HG03103 (cell line): ENCODE results near the gene RIPK3.
A peak's percentile ranks its signal among the peaks of the same experiment; 100 is the strongest.
"Not testable (repeated sequence)": the region's sequence is repeated elsewhere in the genome, so short reads cannot be mapped to it uniquely, and the experiment has no call there.

ENCODE experiments used
- ATAC-seq: cut with Tn5 transposase; IDR thresholded peaks from one replicate; pipeline ENCODE4 v1.9.1; 2021; ENCODE audit warnings: low read depth; ENCODE audit not compliant: unreplicated experiment

Gene RIPK3

DNA sequence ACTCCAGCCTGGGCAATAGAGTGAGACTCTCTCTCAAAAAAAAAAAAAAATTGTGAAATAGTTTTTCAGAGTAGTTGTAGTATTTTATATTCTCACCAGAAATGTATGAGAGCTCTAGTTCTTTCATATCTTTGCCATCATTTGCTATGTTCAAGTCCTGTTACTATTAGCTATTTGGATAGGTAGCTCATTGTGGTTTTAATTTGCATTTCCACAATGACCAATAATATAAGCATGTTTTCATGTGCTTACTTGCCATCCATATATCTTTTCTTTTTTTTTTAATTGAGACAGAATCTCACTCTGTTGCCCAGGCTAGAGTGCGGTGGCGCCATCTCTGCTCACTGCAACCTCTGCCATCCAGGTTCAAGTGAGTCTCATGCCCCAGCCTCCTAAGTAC, 8.4 kb upstream of the RIPK3 start:
- no peak for ATAC-seq

DNA sequence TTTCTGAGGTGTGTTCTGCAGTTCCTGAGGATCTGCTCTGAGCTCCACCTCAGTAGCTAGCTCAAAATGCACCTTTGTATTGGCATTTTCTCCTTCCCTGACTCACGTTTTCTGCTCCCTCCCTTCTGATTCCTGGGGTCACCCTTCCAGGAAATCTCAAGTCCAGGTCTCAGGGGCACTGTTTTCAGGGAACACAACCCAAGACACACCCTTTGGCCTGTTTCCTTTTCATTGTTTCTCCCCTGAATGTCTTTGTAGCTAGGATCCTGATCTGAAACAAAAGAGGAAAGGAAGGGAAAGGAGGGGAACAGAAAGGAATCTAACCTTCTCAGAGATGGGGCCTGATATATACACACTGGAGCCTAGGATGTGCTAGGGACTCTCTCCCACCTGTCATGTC, 7.3 kb upstream of the RIPK3 start:
- ATAC-seq: no peak

DNA sequence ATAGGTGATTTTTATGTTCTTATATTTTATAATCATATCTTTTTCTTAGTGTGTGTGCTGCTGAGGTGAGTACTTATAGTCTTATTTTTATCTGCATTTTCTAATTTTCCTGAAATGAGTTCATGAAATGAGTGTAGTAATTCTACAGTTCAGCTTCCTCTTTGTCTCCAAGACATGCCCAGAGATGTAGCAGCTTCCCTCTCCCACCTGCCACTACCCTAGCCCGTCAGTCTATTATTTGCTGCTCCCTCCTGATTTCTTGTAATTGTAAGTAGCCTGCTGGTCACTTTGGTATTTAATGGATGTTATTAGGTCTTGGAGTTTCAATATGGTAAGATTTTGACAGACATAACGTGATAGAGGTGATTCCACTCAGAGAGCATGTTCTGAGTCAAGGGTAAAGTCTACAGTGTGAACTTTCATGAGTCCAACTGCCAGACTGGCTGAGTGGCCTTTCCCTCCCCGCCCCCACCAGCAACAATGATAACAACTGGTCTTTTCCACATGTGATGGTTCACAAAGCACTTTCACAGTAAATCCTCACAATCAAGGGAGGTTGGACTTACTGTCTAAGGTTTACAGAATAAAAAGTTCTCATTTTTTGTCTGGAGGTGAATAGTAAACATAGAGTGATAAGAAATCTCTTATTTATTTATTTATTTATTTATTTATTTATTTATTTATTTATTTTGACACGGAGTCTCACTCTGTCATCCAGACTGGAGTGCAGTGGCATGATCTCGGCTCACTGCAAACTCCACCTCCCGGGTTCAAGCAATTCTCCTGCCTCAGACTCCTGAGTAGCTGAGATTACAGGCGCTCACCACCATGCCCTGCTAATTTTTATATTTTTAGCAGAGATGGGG, 4.2 kb upstream of the RIPK3 start:
- ATAC-seq: no peak

DNA sequence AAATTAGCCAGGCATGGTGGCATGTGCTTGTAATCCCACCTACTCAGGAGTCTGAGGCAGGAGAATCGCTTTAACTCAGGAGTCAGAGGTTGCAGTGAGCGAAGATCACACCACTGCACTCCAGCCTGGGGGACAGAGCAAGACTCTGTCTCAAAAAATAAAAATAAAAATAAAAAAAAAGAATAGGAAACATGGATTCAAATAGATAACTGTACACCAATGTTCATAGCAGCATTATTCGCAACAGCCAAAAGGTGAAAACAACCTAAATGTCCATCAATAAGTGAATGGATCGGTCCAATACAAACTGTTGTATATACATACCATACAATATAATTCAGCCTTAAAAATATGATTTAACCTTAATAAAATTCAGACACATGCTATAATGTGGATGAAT, 3.1 kb upstream of the RIPK3 start:
- ATAC-seq: no peak

GRCh38 chr14:24340606-24341005, 815 bp upstream of the RIPK3 start:
- no peak for ATAC-seq

DNA sequence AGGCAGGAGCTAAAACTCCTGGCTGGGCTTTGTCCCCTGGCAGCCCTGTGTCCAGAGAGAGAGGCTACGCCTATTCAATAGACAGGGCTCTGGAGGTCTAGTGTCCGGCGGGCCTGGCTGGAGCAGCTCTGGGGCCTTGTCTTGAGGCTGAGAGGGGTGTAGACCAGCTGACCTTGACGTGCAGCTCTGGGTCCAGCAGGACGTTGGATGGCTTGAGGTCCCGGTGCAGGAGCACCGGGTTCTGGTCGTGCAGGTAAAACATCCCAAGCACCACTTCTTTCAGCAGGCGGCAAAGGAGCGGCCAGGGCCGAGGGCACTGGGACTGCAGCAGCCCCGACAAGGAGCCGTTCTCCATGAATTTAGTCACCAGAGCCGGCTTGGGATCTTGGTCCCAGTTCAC, 948 bp downstream of the RIPK3 start:
- ATAC-seq: no peak

DNA sequence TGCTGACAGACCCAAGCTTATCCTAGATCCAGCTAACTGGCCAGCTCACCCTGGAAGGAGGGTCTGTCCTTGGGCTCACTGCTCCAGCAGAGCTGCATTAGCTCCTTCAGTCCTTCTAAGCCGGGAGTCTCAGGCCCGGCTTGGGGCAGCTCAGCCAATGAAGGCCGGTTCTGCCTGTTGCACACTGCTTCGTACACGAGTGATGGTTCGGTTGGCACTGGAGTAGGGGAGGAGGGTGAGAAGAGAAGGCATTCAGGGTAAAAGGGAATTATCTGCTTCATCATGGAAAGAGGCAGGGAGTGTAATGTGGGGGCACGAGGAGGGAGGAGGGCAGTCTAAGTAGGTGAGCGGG, 2.0 kb downstream of the RIPK3 start:
- no peak for ATAC-seq

- ATAC-seq: no peak
Measured at GRCh38 chr14:24337144-24337823, 2.5 kb downstream of the RIPK3 start.

DNA sequence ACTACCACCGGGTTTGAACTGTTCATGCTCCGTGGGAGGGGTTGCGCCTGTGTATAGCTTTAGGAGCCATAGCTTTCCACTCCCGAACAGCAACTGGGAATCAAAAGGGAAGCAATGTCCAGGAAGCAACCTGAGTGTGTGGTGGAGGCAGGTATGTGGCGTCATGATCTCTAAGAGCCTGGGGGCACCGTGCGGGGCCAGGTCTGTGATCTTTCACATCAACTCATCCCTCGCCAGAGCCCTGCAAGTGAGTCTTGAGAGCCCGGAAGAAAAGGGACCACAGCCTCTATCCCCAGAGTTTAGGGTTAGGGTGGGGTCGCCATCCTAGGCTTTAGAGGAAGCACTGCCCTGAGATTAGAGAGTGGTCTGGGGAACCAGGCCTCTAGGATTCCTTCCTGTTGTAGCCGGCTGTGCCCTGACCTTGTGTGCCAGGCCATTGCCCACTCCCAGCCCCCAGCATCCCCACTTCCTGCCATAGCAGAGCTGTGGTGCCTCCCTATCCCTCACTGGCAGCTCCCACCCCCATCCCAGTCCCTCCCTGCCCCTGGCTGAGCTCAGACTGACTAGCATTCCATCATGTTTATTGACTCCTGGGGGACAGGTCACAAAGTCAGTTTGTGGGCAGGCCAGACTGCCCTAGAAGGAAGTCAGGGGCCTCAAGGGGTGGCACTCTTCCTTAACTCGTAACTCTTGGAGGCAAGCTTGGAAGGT, 4.2 kb downstream of the RIPK3 start:
- no peak for ATAC-seq

GRCh38 chr14:24334431-24335291, 5.1 kb downstream of the RIPK3 start, which contains the start of gene ADCY4:
TSS of gene ADCY4 (minus strand) at chr14:24335071. CDS start at chr14:24334652, 419 bp downstream.
- no peak for ATAC-seq

DNA sequence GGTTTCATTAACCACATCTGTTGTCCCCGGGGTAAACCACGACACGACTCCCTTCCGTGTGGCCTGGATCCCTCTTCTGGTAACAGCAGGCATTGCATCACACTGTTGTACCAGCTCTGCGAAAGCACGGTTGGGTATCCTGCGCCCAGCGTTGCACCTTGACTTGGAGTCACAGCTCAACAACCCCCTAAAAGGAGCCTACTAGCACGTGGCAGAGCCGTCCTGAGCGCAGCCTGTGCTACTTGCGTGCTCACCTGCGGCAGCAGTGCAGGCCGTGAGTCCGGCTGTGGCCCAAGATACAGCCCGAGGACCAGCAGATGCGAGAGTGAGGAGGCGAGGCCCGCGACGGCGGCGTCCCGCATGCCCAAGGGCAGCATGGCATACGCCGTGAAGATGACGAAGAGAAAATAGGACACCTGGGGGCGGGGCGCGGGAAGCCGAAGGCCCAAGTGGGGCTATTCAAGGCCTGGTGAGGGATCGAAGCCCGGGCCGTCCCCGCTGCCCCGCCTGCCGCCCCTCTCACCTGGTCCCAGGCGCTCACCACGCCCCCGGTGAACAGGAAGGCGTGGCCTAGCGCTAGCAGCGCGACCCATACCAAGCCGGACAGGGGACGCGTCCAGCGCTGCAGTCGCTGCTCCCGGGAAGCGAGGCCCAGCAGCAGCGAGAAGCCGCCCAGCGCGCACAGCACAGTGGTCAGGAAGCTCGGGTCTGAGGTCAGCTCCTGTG, 7.4 kb downstream of the RIPK3 start:
- peak; percentile 79 for ATAC-seq

GRCh38 chr14:24331731-24332267, 8.0 kb downstream of the RIPK3 start:
- no peak for ATAC-seq

GRCh38 chr14:24330973-24331674, 8.7 kb downstream of the RIPK3 start:
- ATAC-seq: no peak

- no peak for ATAC-seq
Measured at GRCh38 chr14:24329736-24330135, 10.1 kb downstream of the RIPK3 start.

- ATAC-seq: no peak
Measured at GRCh38 chr14:24329073-24329663, 10.6 kb downstream of the RIPK3 start.

DNA sequence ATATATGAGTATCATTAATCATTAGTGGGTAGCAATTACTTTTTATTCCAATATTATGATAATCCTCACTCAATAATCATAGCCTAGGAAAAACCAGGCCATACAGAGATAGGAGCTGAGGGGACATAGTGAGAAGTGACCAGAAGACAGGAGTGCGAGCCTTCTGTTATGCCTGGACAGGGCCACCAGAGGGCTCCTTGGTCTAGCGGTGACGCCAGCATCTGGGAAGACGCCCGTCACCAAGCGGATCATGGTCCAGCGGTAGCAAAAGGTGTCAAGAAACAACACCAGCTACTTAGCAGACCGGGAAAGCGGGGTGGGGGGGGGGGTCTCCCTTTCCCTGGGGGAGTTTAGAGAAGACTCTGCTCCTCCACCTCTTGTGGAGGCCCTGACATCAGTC, 11.9 kb downstream of the RIPK3 start:
- ATAC-seq: not testable (repeated sequence)

DNA sequence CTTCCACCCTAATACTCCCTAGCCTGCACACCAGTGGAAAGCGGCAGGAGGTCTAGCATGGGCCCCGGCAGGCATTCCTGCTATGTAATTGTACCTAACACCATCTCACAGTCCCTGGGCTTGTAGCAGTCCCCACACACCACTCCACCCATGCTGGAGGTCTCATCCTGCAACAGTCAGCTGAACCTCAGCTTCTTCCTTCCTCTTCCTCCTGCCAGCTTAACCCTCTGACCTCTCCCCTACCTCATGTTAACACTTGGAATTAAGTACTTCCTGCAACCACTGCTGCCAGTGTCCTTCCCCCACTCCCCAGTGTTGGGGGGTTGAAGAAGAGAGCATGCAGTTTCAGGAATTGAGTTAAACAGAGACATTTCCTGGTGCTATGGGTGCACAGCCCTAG, 12.5 kb downstream of the RIPK3 start:
- no peak for ATAC-seq

DNA sequence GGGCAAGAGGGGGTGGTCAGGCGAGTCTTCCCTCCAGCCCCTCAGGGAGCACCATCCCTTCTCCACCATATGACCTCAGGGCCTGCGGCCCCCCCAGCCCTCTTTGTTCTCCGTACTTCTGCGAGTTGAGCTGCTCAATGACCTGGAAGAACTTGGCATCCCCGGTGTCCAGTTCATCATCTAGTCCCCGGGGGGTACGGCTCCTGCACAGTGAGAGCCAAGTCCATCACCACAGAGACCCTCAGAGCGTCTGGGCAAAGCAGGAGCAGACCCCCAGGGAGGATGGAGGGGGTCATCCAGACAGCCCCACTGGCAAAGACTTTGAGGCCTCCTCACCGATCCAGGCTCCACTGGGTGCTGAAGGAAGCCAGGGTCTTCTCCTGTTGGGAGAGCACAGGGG, 13.8 kb downstream of the RIPK3 start:
- no peak for ATAC-seq
